ENCODE data around the gene RTL1.

GRCh38 chr14:100835548-100836310, 67.8 kb downstream of the RTL1 start:
- TF ChIP-seq POLR2AphosphoS5 (IDR thresholded peaks at IDR 0.05) (no peak), CTCF (IDR thresholded peaks at IDR 0.05) (no peak), POLR2A (IDR thresholded peaks at IDR 0.05) (no peak)
